Tibial artery (tissue), 4 donors: Measurements from ENCODE around the gene PTPRN2.

Experiments used
- DNase-seq, 2 donors: peaks; one replicate each; pipeline ENCODE4 v3.0.0-alpha.2; 2019
- H3K27ac ChIP-seq, 2 donors: fragments of 200-600 bp; sonication (generic) in 1 of 2; 1 replicate in 1 of 2; 2 replicates in 1 of 2; pipeline ENCODE4 v1.5.1; 2018 to 2019; ENCODE audit warnings: mild to moderate bottlenecking in 1 of 2
- H3K27me3 ChIP-seq, 2 donors: fragments of 200-600 bp; sonication (generic) in 1 of 2; one replicate each; pipeline versions ENCODE4 v1.5.1 to v1.6.0; 2016 to 2019
- H3K36me3 ChIP-seq, 3 donors: fragments of 200-600 bp; sonication (generic) in 2 of 3; one replicate each; pipeline ENCODE4 v1.5.1; 2016 to 2019; ENCODE audit warnings: mild to moderate bottlenecking in 2 of 3
- H3K4me1 ChIP-seq, 4 donors: fragments of 200-600 bp; sonication (generic) in 2 of 4; 1 replicate in 3 of 4; 2 replicates in 1 of 4; pipeline ENCODE4 v1.5.1; 2016 to 2019
- H3K4me3 ChIP-seq, 2 donors: fragments of 200-600 bp; sonication (generic) in 1 of 2; 1 replicate in 1 of 2; 2 replicates in 1 of 2; pipeline ENCODE4 v1.5.1; 2018 to 2019; ENCODE audit warnings: mild to moderate bottlenecking in 2 of 2
- H3K9me3 ChIP-seq, 3 donors: fragments of 200-600 bp; sonication (generic) in 1 of 3; one replicate each; pipeline ENCODE4 v1.5.1; 2016 to 2019
- intact Hi-C: fragments of 100-400 bp; cut with DNase I; formaldehyde crosslinking; loops from one replicate; pipeline ENCODE4 v1.15.0; 2023; ENCODE audit warnings: low total_unique reads
- TF ChIP-seq, protein P1 (sequence below), 2 experiments: fragments of 200-600 bp in 1 of 2; fragments of 450-650 bp in 1 of 2; IDR thresholded peaks; one replicate each; pipeline ENCODE4 v1.5.1; 2017 to 2019; ENCODE audit warnings: antibody characterized with exemption in 2 of 2, mild to moderate bottlenecking in 1 of 2, moderate library complexity in 1 of 2

PTPRN2 gene

DNA sequence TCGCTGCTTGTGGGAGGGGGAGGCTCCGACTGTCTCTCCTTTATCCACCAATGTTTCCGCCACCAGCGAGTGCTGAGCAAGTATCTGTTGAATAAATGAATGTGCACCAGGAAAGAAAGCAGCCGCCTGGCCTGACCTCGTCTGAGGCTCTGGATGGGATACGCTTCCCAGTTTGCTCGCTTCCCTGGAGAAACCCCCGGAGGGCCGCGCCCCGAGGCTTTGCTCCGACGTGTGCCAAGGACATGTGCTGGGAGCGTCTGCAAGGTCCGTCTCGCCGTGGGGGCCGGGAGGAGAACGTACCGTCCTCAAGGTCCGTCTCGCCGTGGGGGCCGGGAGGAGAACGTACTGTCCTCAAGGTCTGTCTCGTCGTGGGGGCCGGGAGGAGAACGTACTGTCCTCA lies 714.4 kb downstream of the PTPRN2 start:
- peaks cover 0 to 5% (median 0%) of the 10 kb centered on the region in 3 donors for H3K9me3 ChIP-seq
- TF ChIP-seq, protein P1, sequence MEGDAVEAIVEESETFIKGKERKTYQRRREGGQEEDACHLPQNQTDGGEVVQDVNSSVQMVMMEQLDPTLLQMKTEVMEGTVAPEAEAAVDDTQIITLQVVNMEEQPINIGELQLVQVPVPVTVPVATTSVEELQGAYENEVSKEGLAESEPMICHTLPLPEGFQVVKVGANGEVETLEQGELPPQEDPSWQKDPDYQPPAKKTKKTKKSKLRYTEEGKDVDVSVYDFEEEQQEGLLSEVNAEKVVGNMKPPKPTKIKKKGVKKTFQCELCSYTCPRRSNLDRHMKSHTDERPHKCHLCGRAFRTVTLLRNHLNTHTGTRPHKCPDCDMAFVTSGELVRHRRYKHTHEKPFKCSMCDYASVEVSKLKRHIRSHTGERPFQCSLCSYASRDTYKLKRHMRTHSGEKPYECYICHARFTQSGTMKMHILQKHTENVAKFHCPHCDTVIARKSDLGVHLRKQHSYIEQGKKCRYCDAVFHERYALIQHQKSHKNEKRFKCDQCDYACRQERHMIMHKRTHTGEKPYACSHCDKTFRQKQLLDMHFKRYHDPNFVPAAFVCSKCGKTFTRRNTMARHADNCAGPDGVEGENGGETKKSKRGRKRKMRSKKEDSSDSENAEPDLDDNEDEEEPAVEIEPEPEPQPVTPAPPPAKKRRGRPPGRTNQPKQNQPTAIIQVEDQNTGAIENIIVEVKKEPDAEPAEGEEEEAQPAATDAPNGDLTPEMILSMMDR (IDR thresholded peaks at IDR 0.05), result no peak
- H3K27ac ChIP-seq, result no peak overlapping the region
- H3K27me3 ChIP-seq, result peaks cover 0 to 36% of the 10 kb centered on the region in 2 donors
- intact Hi-C loops, result no loop called here
- H3K4me3 ChIP-seq, result no peak overlapping the region
- H3K4me1 ChIP-seq, result no peaks in the 10 kb centered on the region
- no peaks in the 10 kb centered on the region for H3K36me3 ChIP-seq
- DNase-seq, result no peak

- peaks cover 0 to 5% (median 4%) of the 10 kb centered on the region in 3 donors for H3K9me3 ChIP-seq
- H3K4me1 ChIP-seq, result no peaks in the 10 kb centered on the region
- TF ChIP-seq, protein P1 (IDR thresholded peaks at IDR 0.05), result no peak
- H3K36me3 ChIP-seq, result no peaks in the 10 kb centered on the region
- H3K27ac ChIP-seq, result no peak overlapping the region
- no peak for DNase-seq
- no peak overlapping the region for H3K4me3 ChIP-seq
- peaks cover 0 to 36% of the 10 kb centered on the region in 2 donors for H3K27me3 ChIP-seq
- intact Hi-C loops, result no loop called here
Observed at GRCh38 chr7:157872447-157872846, 715.2 kb downstream of the PTPRN2 start.

DNA sequence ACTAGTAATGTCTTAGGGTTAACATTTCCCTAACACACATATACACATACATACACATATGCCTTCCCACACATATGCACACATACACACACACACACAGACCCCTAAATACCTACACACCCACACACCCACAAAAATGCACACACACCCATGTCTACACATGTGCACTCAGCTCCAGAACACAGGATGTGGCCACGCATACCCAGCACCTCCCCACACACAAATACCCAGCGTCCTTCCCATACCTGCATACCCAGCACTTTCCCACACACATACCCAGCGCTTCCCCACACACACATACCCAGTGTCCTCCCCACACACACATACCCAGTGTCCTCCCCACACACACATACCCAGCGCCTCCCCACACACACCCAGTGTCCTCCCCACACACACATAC lies 715.9 kb downstream of the PTPRN2 start:
- TF ChIP-seq, protein P1 (IDR thresholded peaks at IDR 0.05), result no peak
- intact Hi-C loops, result no loop called here
- peaks cover 0 to 5% (median 4%) of the 10 kb centered on the region in 3 donors for H3K9me3 ChIP-seq
- no peaks in the 10 kb centered on the region for H3K4me1 ChIP-seq
- no peaks in the 10 kb centered on the region for H3K36me3 ChIP-seq
- DNase-seq, result no peak
- no peak overlapping the region for H3K27ac ChIP-seq
- no peak overlapping the region for H3K4me3 ChIP-seq
- peaks cover 0 to 35% of the 10 kb centered on the region in 2 donors for H3K27me3 ChIP-seq

DNA sequence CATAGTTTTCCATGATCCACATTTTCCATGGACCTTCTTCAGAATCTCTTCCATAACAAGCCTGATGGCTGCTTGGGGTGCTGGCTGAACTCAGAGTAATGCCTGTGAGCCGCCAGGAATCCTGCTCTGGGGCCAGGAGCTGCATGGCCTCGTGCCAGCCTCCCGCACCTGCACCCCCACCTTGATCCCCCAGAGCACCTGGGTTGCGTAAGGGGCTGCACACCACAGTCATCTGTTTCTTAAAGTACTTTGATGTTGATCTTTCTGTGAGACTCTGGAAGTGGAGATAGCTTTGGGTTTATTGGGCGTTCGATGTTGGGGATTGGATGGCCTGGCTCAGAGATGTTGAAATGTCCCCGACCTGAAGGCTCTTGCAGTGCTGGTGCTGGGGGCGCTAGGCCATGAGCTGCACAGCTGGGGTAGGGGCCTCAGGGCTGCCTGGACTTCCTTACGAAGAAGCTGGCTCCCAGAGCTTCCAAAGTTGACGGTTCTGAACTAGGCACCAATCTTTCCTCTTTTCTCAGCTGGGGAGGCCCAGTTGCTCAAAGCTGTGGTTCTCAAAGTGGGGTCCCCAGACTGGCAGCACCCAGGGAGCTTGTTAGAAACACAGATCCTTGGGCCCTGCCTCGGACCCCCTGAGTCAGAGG lies 716.9 kb downstream of the PTPRN2 start:
- no peaks in the 10 kb centered on the region for H3K36me3 ChIP-seq
- TF ChIP-seq, protein P1 (IDR thresholded peaks at IDR 0.05), result no peak
- peaks cover 0 to 26% of the 10 kb centered on the region in 2 donors for H3K27me3 ChIP-seq
- no peaks in the 10 kb centered on the region for H3K4me1 ChIP-seq
- H3K4me3 ChIP-seq, result no peak overlapping the region
- no peak overlapping the region for H3K27ac ChIP-seq
- no peak for DNase-seq
- H3K9me3 ChIP-seq, result peaks cover 0 to 5% (median 4%) of the 10 kb centered on the region in 3 donors
- intact Hi-C loops, result no loop called here

DNA sequence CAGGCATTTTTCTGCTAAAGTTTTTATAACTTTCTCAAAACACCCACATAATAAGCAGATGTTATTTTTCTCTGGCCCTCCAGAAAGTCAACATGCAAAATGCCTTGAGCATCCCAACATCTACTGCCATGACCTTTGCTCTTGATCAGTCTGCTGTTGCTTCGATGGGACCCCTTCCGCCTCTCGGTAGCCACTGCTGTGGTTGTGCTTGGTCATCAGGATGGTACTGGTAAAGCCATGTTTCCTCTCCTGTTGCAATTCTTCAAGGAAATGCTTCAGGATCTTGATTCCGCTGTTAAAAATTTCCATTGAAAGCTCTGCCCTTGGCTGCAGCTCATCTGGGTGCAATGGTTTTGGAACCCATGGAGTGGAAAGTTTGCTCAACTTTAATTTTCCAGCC lies 717.8 kb downstream of the PTPRN2 start:
- Histone ChIP-seq H3K4me1 (no peaks in the 10 kb centered on the region), H3K9me3 (peaks cover 0 to 5% (median 4%) of the 10 kb centered on the region in 3 donors), H3K27me3 (peaks cover 0 to 17% of the 10 kb centered on the region in 2 donors), H3K4me3 (no peak overlapping the region), H3K27ac (no peak overlapping the region), H3K36me3 (no peaks in the 10 kb centered on the region)
- TF ChIP-seq, protein P1 (IDR thresholded peaks at IDR 0.05), result no peak
- intact Hi-C loops, result no loop called here
- DNase-seq, result no peak
